ENCODE data around the gene IAH1. TPM values are rescaled to one million over a fixed set of nuclear protein-coding genes. Genes with fewer than 3 reads are reported as not detected.

IAH1 gene
- total and polyA plus RNA-seq, 9 of the 15 experiments (the other 6 are each of a cell fraction or from before 2014, with no cell fraction given), result 0.04 to 19.3 (median 0.36) TPM; not detected in 3

DNA sequence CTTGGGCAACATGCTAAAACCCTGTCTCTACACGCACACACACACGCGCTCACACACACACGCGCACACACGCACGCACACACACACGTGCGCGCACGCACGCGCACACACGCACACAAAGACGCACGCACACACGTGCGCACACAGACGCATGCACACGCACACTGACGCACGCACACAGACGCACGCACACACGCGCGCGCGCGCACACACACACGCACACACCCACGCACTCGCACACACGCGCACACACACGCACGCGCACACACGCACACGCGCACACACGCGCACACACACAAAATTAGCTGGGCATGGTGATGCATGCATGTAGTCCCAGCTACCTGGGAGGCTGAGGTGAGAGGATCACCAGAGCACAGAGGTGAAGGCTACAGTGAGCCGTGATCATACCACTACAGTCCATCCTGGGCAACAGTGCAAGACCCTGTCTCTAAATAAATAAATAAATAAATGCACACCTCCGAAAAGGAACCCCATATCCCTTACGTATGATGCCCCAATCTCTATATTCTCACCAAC lies 8.1 kb upstream of the IAH1 start (continued):
- no peak for TF ChIP-seq CBX2 (IDR thresholded peaks at IDR 0.05; ENCODE audit: insufficient read depth, low read length, poor library complexity, severe bottlenecking)
- peak; percentile 38; the same call in 1 of the 2 replicates for TF ChIP-seq POLR2G (IDR thresholded peaks at IDR 0.05; ENCODE audit: low read depth, low read length)

DNA sequence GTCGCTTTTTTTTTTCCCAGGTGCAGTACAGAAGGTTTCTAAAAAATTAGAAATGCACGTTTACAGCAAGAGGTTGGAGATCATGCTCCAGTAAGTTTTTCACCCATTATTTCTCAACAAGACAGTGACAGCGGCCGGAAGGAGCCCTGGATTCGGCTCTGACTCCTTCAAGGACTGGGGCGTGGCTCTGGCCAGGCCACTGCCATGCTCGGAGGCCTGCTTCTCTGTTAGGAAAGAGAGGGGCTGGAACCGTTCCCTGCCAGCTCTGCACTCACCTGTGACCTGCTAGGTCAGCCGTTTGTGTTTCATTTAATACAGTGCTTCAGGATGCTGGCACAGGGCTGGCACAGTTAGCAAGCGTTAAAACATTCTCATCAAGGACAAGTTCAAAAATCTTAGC lies 6.7 kb upstream of the IAH1 start:
- Histone ChIP-seq H3K9me1 (ENCODE audit: control insufficient read depth, insufficient read depth, low read length) (no peaks in the 10 kb centered on the region), H3K27ac (ENCODE audit: extremely low read depth, low read depth, low read length) (no peak overlapping the region), H3K27me3 (ENCODE audit: control insufficient read depth in 2 of 2, insufficient read depth in 2 of 2, low read length in 2 of 2) (no peaks in the 10 kb centered on the region), H3K4me2 (ENCODE audit: insufficient read depth, low read length) (no peak overlapping the region), H3K9ac (ENCODE audit: insufficient read depth in 1 of 2, low read depth in 2 of 2, low read length in 2 of 2) (no peak overlapping the region), H3K36me3 (ENCODE audit: control insufficient read depth, insufficient read depth, low read length) (peaks cover 70% of the 10 kb centered on the region), H4K20me1 (replicated peaks; ENCODE audit: control insufficient read depth, insufficient read depth, low read length) (no peaks in the 10 kb centered on the region), H2AFZ (ENCODE audit: low read depth, low read length) (no peak overlapping the region), H3K4me1 (replicated peaks in 1 of 2; ENCODE audit: control insufficient read depth in 2 of 2, insufficient read depth in 2 of 2, low read length in 2 of 2) (peaks cover 0 to 4% of the 10 kb centered on the region in 2 experiments; a peak in 1 of 5 replicates), H3K9me3 (replicated peaks; ENCODE audit: control insufficient read depth, insufficient read depth, low read depth, low read length) (no peaks in the 10 kb centered on the region), H3K4me3 (no peak overlapping the region), H3K79me2 (ENCODE audit: control insufficient read depth, insufficient read depth, low read length) (no peaks in the 10 kb centered on the region)
- WGBS (ENCODE audit: insufficient coverage, low coverage, missing lambda C conversion rate), result 87% methylated on average over 9 of the region's 10 CpGs
- DNase-seq (ENCODE audit: extremely low read depth in 1 of 4, low spot score in 3 of 4) (no peak), ATAC-seq (no peak), FAIRE-seq (no peak)
- TF ChIP-seq HMG20B (CRISPR knock-in tag; IDR thresholded peaks at IDR 0.05), result no peak
- no peak for TF ChIP-seq TARDBP (IDR thresholded peaks at IDR 0.05)
- TF ChIP-seq CHCHD3 (CRISPR knock-in tag; IDR thresholded peaks at IDR 0.05), result no peak
- no peak for TF ChIP-seq ZNF3 (CRISPR knock-in tag; IDR thresholded peaks at IDR 0.05)
- TF ChIP-seq, protein P1, sequence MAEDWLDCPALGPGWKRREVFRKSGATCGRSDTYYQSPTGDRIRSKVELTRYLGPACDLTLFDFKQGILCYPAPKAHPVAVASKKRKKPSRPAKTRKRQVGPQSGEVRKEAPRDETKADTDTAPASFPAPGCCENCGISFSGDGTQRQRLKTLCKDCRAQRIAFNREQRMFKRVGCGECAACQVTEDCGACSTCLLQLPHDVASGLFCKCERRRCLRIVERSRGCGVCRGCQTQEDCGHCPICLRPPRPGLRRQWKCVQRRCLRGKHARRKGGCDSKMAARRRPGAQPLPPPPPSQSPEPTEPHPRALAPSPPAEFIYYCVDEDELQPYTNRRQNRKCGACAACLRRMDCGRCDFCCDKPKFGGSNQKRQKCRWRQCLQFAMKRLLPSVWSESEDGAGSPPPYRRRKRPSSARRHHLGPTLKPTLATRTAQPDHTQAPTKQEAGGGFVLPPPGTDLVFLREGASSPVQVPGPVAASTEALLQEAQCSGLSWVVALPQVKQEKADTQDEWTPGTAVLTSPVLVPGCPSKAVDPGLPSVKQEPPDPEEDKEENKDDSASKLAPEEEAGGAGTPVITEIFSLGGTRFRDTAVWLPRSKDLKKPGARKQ (CRISPR knock-in tag; IDR thresholded peaks at IDR 0.05), result no peak
- no peak for TF ChIP-seq ZNF12 (CRISPR knock-in tag; IDR thresholded peaks at IDR 0.05)
- TF ChIP-seq, protein P2, sequence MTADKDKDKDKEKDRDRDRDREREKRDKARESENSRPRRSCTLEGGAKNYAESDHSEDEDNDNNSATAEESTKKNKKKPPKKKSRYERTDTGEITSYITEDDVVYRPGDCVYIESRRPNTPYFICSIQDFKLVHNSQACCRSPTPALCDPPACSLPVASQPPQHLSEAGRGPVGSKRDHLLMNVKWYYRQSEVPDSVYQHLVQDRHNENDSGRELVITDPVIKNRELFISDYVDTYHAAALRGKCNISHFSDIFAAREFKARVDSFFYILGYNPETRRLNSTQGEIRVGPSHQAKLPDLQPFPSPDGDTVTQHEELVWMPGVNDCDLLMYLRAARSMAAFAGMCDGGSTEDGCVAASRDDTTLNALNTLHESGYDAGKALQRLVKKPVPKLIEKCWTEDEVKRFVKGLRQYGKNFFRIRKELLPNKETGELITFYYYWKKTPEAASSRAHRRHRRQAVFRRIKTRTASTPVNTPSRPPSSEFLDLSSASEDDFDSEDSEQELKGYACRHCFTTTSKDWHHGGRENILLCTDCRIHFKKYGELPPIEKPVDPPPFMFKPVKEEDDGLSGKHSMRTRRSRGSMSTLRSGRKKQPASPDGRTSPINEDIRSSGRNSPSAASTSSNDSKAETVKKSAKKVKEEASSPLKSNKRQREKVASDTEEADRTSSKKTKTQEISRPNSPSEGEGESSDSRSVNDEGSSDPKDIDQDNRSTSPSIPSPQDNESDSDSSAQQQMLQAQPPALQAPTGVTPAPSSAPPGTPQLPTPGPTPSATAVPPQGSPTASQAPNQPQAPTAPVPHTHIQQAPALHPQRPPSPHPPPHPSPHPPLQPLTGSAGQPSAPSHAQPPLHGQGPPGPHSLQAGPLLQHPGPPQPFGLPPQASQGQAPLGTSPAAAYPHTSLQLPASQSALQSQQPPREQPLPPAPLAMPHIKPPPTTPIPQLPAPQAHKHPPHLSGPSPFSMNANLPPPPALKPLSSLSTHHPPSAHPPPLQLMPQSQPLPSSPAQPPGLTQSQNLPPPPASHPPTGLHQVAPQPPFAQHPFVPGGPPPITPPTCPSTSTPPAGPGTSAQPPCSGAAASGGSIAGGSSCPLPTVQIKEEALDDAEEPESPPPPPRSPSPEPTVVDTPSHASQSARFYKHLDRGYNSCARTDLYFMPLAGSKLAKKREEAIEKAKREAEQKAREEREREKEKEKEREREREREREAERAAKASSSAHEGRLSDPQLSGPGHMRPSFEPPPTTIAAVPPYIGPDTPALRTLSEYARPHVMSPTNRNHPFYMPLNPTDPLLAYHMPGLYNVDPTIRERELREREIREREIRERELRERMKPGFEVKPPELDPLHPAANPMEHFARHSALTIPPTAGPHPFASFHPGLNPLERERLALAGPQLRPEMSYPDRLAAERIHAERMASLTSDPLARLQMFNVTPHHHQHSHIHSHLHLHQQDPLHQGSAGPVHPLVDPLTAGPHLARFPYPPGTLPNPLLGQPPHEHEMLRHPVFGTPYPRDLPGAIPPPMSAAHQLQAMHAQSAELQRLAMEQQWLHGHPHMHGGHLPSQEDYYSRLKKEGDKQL (CRISPR knock-in tag; IDR thresholded peaks at IDR 0.05; ENCODE audit: borderline replicate concordance), result no peak
- ChIA-PET POLR2A (no interaction called here), CTCF (ENCODE audit: low intra/inter-chr PET ratio) (interaction anchor here (0.6 kb wide), 1 partner anchor 992 kb away, joined by 5 read pairs; no protein-coding TSS in a partner anchor)
- intact Hi-C loops (cut with micrococcal nuclease) (no loop called here), in situ Hi-C loops (cut with MboI) (no loop called here)
- no TSS peak for BruUV-seq (replicated peaks)

Data from K562 (cell line).